ENCODE measurements around the gene JARID2. TPM values are rescaled to one million over a fixed set of nuclear protein-coding genes. Genes with fewer than 3 reads are reported as not detected.

Gene JARID2
- total RNA-seq, 1 experiment from 2014 or later, result 23.6 TPM

GRCh38 chr6:15491986-15492269, 246.1 kb downstream of the JARID2 start:
- Histone ChIP-seq H3K4me1 (ENCODE audit: control insufficient read depth in 1 of 2, insufficient read depth in 2 of 2, low read length in 2 of 2) (no peaks in the 10 kb centered on the region), H3K4me3 (replicated peaks in 1 of 2; ENCODE audit: low read depth in 1 of 2, low read length in 2 of 2) (no peak overlapping the region), H3K4me2 (ENCODE audit: low read length) (no peak overlapping the region), H3K36me3 (ENCODE audit: control insufficient read depth in 1 of 2, insufficient read depth in 2 of 2, low read length in 2 of 2) (0 out of 4 replicates have a peak, but pooled peaks cover 0 to 2% of the 10 kb centered on the region in 2 experiments), H2AFZ (ENCODE audit: low read depth, low read length, poor library complexity, severe bottlenecking) (no peak overlapping the region), H3K27ac (ENCODE audit: low read depth, low read length) (no peak overlapping the region), H3K9ac (ENCODE audit: low read length) (no peak overlapping the region), H3K9me2 (ENCODE audit: insufficient read depth) (no peaks in the 10 kb centered on the region), H3K27me3 (ENCODE audit: insufficient read depth, low read length) (no peaks in the 10 kb centered on the region), H3K9me3 (ENCODE audit: control insufficient read depth in 1 of 2, insufficient read depth in 1 of 2, low read depth in 1 of 2, low read length in 2 of 2) (no peaks in the 10 kb centered on the region), H4K20me1 (ENCODE audit: insufficient read depth) (no peaks in the 10 kb centered on the region), H3K79me2 (ENCODE audit: insufficient read depth, low read length) (no peaks in the 10 kb centered on the region; the same call in 1 of the 2 replicates)
- TF ChIP-seq SP1 (IDR thresholded peaks at IDR 0.05; ENCODE audit: low read depth) (no peak), RAD21 (IDR thresholded peaks at IDR 0.05; ENCODE audit: low read depth) (no peak), CTCF (IDR thresholded peaks at IDR 0.05 in 2 of 3, conservative IDR thresholded peaks at IDR 0.05 in 1 of 3; ENCODE audit: borderline replicate concordance in 1 of 3, insufficient read depth in 1 of 3, low read depth in 2 of 3, low read length in 2 of 3) (no peak), JUND (IDR thresholded peaks at IDR 0.05) (no peak), ATF3 (IDR thresholded peaks at IDR 0.05) (no peak), EZH2phosphoT487 (IDR thresholded peaks at IDR 0.05; ENCODE audit: borderline replicate concordance) (no peak), ELF1 (IDR thresholded peaks at IDR 0.05; ENCODE audit: borderline replicate concordance, low read depth) (no peak), POLR2A (IDR thresholded peaks at IDR 0.05; ENCODE audit: borderline replicate concordance, extremely low read depth, insufficient read depth, insufficient read length) (no peak), EGR1 (IDR thresholded peaks at IDR 0.05; ENCODE audit: low read depth) (no peak), MAX (IDR thresholded peaks at IDR 0.05) (no peak), REST (IDR thresholded peaks at IDR 0.05; ENCODE audit: low read depth) (no peak), ZBTB33 (IDR thresholded peaks at IDR 0.05; ENCODE audit: extremely low read depth, insufficient replicate concordance, low read length) (no peak), SRF (IDR thresholded peaks at IDR 0.05; ENCODE audit: low read depth) (no peak), EZH2 (IDR thresholded peaks at IDR 0.05) (no peak), ZFX (IDR thresholded peaks at IDR 0.05) (no peak), POLR2AphosphoS5 (IDR thresholded peaks at IDR 0.05; ENCODE audit: low read depth, low read length) (no peak), TCF7L2 (IDR thresholded peaks at IDR 0.05; ENCODE audit: borderline replicate concordance, extremely low read depth, insufficient read depth, insufficient read length) (no peak), ZNF274 (IDR thresholded peaks at IDR 0.05; ENCODE audit: low read depth, low read length) (no peak), CBX3 (IDR thresholded peaks at IDR 0.05; ENCODE audit: low read depth) (no peak), CEBPB (IDR thresholded peaks at IDR 0.05; ENCODE audit: low read depth) (no peak)
- ChIA-PET CTCF (no interaction called here), RAD21 (ENCODE audit: low non-redundant PET in 1 of 2, low total read pairs in 2 of 2, uncharacterized antibody in 2 of 2, unreplicated experiment in 2 of 2) (no interaction called here), POLR2A (no interaction called here)
- DNase-seq (ENCODE audit: low read depth, low spot score) (no peak), ATAC-seq (no peak)
- BruUV-seq (replicated peaks), result no TSS peak
- intact Hi-C loops (cut with micrococcal nuclease), result loop anchor here (1.0 to 5.0 kb wide), 3 partner anchors 131 to 1281 kb away; partner anchors contain the start of gene JARID2
